ENCODE measurements around the gene MAPK12. TPM values are rescaled to one million over a fixed set of nuclear protein-coding genes. Genes with fewer than 3 reads are reported as not detected.

MAPK12 gene
- total and polyA plus RNA-seq, 2 donors from 2014 or later = 13.4 to 15.9 TPM

GRCh38 chr22:50281957-50282356 lies 20.5 kb upstream of the MAPK12 start:
- Histone ChIP-seq H3K27me3 (ENCODE audit: control insufficient read depth, insufficient read depth, low read length) (no peaks in the 10 kb centered on the region), H3K4me1 (ENCODE audit: control insufficient read depth in 2 of 3, insufficient read depth in 2 of 3, low read depth in 1 of 3, low read length in 3 of 3) (peaks cover 0 to 9% (median 0%) of the 10 kb centered on the region in 3 donors), H3K9me3 (ENCODE audit: control insufficient read depth in 2 of 3, insufficient read depth in 1 of 3, low read length in 3 of 3) (no peaks in the 10 kb centered on the region), H3K27ac (ENCODE audit: low read depth in 2 of 2, low read length in 2 of 2) (peak overlapping the region; percentile 10 to 22), H3K9ac (ENCODE audit: low read length in 3 of 3) (no peak overlapping the region), H3K36me3 (ENCODE audit: control insufficient read depth in 2 of 3, insufficient read depth in 3 of 3, low read length in 3 of 3) (peaks cover 0 to 61% (median 25%) of the 10 kb centered on the region in 3 donors), H3K4me3 (ENCODE audit: low read length in 3 of 3) (no peak overlapping the region)
- DNase-seq (no peak), FAIRE-seq (no peak)
- intact Hi-C loops (cut with DNase I) = no loop called here
- TF ChIP-seq CTCF (IDR thresholded peaks at IDR 0.05; ENCODE audit: borderline replicate concordance, extremely low read depth, insufficient read depth) = no peak

- TF ChIP-seq CTCF (IDR thresholded peaks at IDR 0.05; ENCODE audit: borderline replicate concordance, extremely low read depth, insufficient read depth) = no peak
- Histone ChIP-seq H3K9ac (ENCODE audit: low read length in 3 of 3) (no peak overlapping the region), H3K4me1 (ENCODE audit: control insufficient read depth in 2 of 3, insufficient read depth in 2 of 3, low read depth in 1 of 3, low read length in 3 of 3) (peaks cover 0 to 9% (median 3%) of the 10 kb centered on the region in 3 donors), H3K27me3 (ENCODE audit: control insufficient read depth, insufficient read depth, low read length) (no peaks in the 10 kb centered on the region), H3K36me3 (ENCODE audit: control insufficient read depth in 2 of 3, insufficient read depth in 3 of 3, low read length in 3 of 3) (peaks cover 0 to 60% (median 25%) of the 10 kb centered on the region in 3 donors), H3K27ac (ENCODE audit: low read depth in 2 of 2, low read length in 2 of 2) (peak overlapping the region in 1 of 2 donors; percentile 22), H3K4me3 (ENCODE audit: low read length in 3 of 3) (no peak overlapping the region), H3K9me3 (ENCODE audit: control insufficient read depth in 2 of 3, insufficient read depth in 1 of 3, low read length in 3 of 3) (no peaks in the 10 kb centered on the region)
- FAIRE-seq (no peak), DNase-seq (no peak)
- intact Hi-C loops (cut with DNase I) = no loop called here
Measured at GRCh38 chr22:50281384-50281760, 19.9 kb upstream of the MAPK12 start.

GRCh38 chr22:50280708-50281383 lies 19.4 kb upstream of the MAPK12 start:
- no peaks in the 10 kb centered on the region for H3K9me3 ChIP-seq (ENCODE audit: control insufficient read depth in 2 of 3, insufficient read depth in 1 of 3, low read length in 3 of 3)
- TF ChIP-seq CTCF (IDR thresholded peaks at IDR 0.05; ENCODE audit: borderline replicate concordance, extremely low read depth, insufficient read depth) = no peak
- no peak overlapping the region for H3K9ac ChIP-seq (ENCODE audit: low read length in 3 of 3)
- intact Hi-C loops (cut with DNase I) = no loop called here
- H3K36me3 ChIP-seq (ENCODE audit: control insufficient read depth in 2 of 3, insufficient read depth in 3 of 3, low read length in 3 of 3) = peaks cover 0 to 56% (median 22%) of the 10 kb centered on the region in 3 donors
- H3K27me3 ChIP-seq (ENCODE audit: control insufficient read depth, insufficient read depth, low read length) = no peaks in the 10 kb centered on the region
- H3K4me3 ChIP-seq (ENCODE audit: low read length in 3 of 3) = no peak overlapping the region
- H3K27ac ChIP-seq (ENCODE audit: low read depth in 2 of 2, low read length in 2 of 2) = no peak overlapping the region
- peaks cover 0 to 6% (median 3%) of the 10 kb centered on the region in 3 donors for H3K4me1 ChIP-seq (ENCODE audit: control insufficient read depth in 2 of 3, insufficient read depth in 2 of 3, low read depth in 1 of 3, low read length in 3 of 3)
- FAIRE-seq = no peak
- DNase-seq = no peak
